HG03571 (cell line): ENCODE measurements around the gene ATAD1.
"Not testable (repeated sequence)": the region's sequence is repeated elsewhere in the genome, so short reads cannot be mapped to it uniquely, and the experiment has no call there.

Source experiments
- ATAC-seq: cut with Tn5 transposase; IDR thresholded peaks from one replicate; pipeline ENCODE4 v1.9.1; 2021; ENCODE audit not compliant: unreplicated experiment

The ATAD1 gene

DNA sequence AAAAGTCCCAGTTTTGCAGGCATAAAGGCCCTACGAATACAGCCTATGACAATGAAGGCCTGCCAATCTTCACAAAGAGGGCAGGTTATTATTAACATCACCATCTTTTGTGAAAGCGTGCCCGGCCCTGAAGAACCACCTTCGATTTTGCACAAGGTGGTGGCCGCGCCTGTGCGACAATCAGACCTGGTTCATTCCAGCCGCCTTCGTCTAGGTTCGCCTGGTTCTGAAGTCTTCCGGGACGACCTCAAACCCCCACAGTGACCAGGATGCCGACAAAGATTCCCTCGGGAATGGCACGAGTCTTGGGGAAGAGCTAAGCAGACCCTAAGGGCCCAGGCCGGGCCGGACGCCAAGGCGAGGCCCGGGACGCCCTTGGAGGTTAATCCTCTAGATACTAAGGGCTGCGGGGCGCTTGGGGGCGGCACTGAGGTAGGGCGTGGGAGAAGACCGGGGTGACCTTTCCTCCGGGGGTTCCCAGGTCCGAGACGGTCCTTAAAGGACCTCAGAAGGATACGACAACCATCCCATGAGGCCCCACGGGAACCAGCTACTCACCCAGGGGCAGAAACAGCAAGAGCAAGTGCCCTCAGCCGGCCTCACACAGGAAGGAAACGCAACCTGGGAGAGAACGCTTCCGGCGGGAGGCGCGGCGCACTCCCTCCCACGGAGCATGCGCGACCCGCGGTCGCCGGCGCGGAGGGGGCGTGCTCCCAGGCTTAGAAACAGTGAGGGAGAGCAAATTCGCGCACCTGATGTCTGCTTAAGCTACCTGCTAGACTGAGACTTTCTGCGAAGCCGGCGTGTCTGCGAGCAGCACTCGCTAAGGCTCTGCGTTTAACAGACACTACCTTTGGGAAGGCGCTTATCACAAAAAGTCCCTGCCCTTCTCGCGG, at the start of gene ATAD1:
Gene ATAD1 (minus strand): TSS at position 618 of the 896 bp plus-strand sequence. CDS start 3,627 bp downstream, outside the sequence.
- ATAC-seq: peak; percentile 67

DNA sequence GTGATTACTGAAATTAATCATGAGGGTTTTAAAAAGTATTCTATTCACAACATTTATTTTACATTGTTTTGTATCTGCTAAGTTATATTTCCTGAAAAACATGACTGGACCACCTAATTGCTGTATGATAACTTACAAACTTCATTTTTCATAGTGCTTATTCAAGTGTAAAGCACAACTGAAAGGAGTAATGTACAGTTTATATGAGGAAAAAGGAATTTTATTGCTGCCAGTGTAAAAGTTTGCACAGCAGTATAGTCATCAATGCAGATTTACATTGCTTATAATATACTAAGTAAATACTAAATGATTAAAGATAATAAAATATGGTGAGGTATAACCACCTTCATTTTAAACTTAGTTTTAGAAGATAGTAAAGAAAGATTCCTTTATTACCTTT, 49.4 kb upstream of the ATAD1 start:
- ATAC-seq: no peak

DNA sequence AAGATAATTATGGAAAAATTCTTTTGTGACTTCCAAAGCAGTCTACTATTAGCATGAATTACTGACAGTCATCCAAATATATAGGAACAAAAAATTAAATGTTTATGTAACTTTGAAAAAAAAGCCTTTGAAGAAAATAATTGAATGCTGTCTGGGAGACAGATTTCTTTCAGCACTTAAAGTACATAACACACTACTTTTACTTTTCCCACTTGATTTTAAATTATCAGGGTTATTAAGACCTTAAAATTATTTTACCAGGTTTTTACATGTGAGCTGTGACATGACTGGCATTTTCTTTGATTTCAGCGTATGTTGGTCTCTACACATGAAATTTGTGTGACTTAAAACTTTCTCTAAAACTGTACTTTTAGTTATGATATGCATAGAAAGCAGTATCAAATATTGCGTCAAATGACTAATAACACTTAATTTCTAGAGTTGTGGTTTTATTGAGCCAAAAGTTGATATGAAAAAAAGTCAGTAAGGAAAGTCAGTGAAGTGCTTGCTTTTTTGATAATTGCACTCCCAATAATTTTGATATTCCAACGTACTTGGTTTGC, 48.5 kb upstream of the ATAD1 start:
- no peak for ATAC-seq

DNA sequence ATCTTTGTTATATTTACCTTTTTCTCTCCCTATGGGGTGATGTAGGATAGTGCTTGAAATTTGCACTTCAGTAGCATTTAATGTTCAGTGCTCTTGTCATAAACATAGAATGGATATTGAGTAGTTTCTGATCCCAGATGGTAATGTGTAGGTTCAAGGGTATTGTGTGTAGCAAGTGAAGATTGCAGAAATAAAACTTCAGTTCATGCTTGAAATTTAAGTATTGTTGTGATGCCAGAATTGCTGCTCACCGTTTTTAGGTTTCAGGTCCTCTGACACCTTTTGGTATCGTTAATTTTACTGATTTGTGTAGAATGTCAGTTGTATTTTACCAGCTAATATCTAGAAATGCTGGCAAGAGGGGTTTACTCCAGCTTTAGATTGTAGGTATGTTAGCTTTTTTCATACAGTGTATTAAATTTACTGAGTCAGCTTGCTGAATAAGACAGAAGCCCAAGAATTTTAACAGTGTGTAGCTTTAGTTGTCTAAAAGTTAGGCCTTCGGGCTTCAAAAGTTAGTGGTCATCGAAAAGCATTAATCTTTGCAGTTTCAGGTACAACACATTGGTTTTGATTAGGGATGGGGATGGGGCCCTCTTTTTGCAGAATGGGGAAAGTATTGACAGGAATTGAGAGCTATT, 47.3 kb upstream of the ATAD1 start:
- no peak for ATAC-seq

- no peak for ATAC-seq
Measured at GRCh38 chr10:87864496-87865059, 46.6 kb upstream of the ATAD1 start.

DNA sequence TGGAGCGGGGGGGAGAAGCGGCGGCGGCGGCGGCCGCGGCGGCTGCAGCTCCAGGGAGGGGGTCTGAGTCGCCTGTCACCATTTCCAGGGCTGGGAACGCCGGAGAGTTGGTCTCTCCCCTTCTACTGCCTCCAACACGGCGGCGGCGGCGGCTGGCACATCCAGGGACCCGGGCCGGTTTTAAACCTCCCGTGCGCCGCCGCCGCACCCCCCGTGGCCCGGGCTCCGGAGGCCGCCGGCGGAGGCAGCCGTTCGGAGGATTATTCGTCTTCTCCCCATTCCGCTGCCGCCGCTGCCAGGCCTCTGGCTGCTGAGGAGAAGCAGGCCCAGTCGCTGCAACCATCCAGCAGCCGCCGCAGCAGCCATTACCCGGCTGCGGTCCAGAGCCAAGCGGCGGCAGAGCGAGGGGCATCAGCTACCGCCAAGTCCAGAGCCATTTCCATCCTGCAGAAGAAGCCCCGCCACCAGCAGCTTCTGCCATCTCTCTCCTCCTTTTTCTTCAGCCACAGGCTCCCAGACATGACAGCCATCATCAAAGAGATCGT, 46.0 kb upstream of the ATAD1 start:
- not testable (repeated sequence) for ATAC-seq

GRCh38 chr10:87863053-87863943, 45.3 kb upstream of the ATAD1 start, which contains the start of the genes KLLN and PTEN:
Gene KLLN, minus strand, starts transcription at chr10:87863533. Its CDS starts 1,046 bp downstream, at chr10:87862487.
Gene PTEN, plus strand, starts transcription at chr10:87863625. Its CDS starts 845 bp downstream, at chr10:87864470.
- ATAC-seq: peak; percentile 38

GRCh38 chr10:87862679-87863052, 44.6 kb upstream of the ATAD1 start:
- peak; percentile 2 for ATAC-seq

DNA sequence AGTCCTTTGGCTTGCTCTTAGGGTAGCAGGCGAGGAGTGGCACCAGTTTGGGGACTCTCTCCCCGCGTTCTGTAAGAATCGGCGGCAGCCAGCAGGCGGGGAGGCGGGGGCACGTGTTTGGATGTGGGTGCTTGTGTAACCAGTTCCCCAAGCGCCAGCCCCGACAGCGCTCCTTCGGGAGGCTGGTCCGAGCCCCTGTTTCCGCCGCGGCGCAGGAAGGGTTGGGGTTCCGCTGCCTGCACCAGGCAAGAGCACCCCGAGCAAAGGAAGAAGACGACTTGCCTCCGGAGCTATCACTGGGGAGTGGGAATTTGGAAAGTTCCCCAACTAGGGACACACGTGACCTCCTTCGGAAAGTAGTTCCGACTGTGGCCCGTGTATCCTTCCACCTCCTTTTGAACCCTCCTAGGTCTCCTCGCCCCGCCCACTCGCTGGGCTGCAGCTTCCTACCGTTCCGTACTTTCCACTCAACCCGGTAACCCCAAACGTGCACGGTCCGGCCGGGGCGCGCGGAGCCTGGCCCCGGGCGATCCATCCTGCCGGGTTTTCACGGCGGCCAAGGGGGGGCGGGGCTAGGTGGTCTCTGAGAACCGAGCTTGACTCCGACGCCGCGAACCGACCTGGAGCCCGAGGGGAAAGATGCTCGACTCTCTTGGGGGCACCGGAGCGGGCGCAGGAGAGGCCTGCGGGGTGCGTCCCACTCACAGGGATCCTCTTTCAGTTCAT, 44.1 kb upstream of the ATAD1 start:
- ATAC-seq: peak; percentile 40

DNA sequence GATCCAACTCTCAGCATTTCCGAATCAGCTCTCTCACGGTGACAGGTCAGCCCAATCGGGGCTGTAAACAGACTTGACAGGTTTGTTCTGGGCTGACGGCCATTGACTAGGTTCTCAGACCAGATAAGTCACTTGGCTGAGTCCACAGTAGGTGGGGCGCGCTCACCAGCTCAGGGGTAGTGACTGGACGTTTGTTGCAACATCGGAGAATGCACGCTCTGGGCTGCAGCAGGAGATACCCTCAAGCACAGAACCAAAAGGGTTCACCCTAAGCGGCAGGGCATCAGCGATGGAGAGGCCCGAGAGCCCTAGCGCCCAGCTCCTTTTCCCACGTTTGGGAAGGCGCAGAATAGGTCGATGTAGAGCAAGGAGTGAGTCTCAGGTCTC, 43.5 kb upstream of the ATAD1 start:
- no peak for ATAC-seq

GRCh38 chr10:87860816-87861403, 42.9 kb upstream of the ATAD1 start:
- ATAC-seq: no peak

- ATAC-seq: no peak
Measured at GRCh38 chr10:87860156-87860795, 42.2 kb upstream of the ATAD1 start.

- ATAC-seq: not testable (repeated sequence)
Measured at GRCh38 chr10:87855665-87856064, 37.6 kb upstream of the ATAD1 start.

- ATAC-seq: not testable (repeated sequence)
Measured at GRCh38 chr10:87855247-87855646, 37.2 kb upstream of the ATAD1 start.

- ATAC-seq: no peak
Measured at GRCh38 chr10:87852089-87852488, 34.1 kb upstream of the ATAD1 start.

DNA sequence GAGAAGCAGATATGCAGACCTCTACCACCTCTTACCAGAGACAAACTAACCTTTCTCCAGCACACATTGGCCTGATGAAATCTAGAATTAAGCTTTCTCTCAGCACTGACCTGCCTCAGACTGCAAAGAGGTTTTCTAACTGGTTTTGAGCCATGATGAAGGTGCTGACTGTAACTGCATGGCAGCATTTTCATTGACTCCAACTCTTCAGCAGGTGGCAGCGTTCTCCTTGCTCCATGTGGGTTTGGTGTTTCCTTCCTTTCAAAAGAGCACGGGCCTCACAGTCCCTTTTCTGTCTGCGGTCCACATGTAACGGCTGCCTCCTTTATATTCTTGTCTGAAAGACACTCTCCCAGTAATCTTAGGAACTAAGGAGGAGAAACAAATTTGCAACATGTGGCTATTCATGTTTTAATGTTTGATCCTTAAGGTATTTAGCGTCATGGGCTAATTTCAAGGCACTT, 32.7 kb upstream of the ATAD1 start:
- no peak for ATAC-seq

GRCh38 chr10:87849001-87849400, 31.0 kb upstream of the ATAD1 start:
- no peak for ATAC-seq

GRCh38 chr10:87847550-87847949, 29.5 kb upstream of the ATAD1 start:
- no peak for ATAC-seq
